Measurements from ENCODE around the gene ULK1. TPM values are rescaled to one million over a fixed set of nuclear protein-coding genes. Genes with fewer than 3 reads are reported as not detected.

Gene ULK1
- polyA plus RNA-seq, 1 donor from 2014 or later = 19.0 TPM

GRCh38 chr12:131848753-131849152 lies 45.7 kb upstream of the ULK1 start:
- Histone ChIP-seq H3K79me2 (replicated peaks; ENCODE audit: insufficient read depth, low read length) (no peaks in the 10 kb centered on the region), H3K27ac (ENCODE audit: low read length) (no peak overlapping the region), H4K20me1 (ENCODE audit: insufficient read depth) (no peaks in the 10 kb centered on the region), H3K9me2 (ENCODE audit: insufficient read depth, low read length) (no peaks in the 10 kb centered on the region), H3F3A (ENCODE audit: insufficient read depth, low read length, poor library complexity, severe bottlenecking) (no peaks in the 10 kb centered on the region), H3K9me3 (ENCODE audit: low read length) (no peaks in the 10 kb centered on the region), H3K9ac (ENCODE audit: low read length) (no peak overlapping the region), H3K36me3 (ENCODE audit: insufficient read depth, low read length) (no peaks in the 10 kb centered on the region), H2AFZ (ENCODE audit: low read depth, low read length) (no peak overlapping the region), H3K4me3 (ENCODE audit: low read length) (no peak overlapping the region), H3K4me2 (ENCODE audit: low read length) (no peak overlapping the region), H3K27me3 (ENCODE audit: insufficient read depth, low read depth, low read length) (no peaks in the 10 kb centered on the region)
- TF ChIP-seq CTCF (IDR thresholded peaks at IDR 0.05; ENCODE audit: poor library complexity, severe bottlenecking) (no peak), RAD21 (conservative IDR thresholded peaks at IDR 0.05) (no peak), TAF1 (IDR thresholded peaks at IDR 0.05; ENCODE audit: low read depth) (no peak), MXI1 (conservative IDR thresholded peaks at IDR 0.05; ENCODE audit: poor library complexity, severe bottlenecking) (no peak), POLR2AphosphoS5 (IDR thresholded peaks at IDR 0.05) (no peak), SMC3 (conservative IDR thresholded peaks at IDR 0.05; ENCODE audit: poor library complexity) (no peak), REST (IDR thresholded peaks at IDR 0.05; ENCODE audit: borderline replicate concordance) (no peak), EZH2 (IDR thresholded peaks at IDR 0.05; ENCODE audit: borderline replicate concordance, insufficient read depth, low read length, poor library complexity, severe bottlenecking) (no peak), EP300 (conservative IDR thresholded peaks at IDR 0.05; ENCODE audit: poor library complexity, severe bottlenecking) (no peak)

GRCh38 chr12:131849700-131850553 lies 44.5 kb upstream of the ULK1 start:
- Histone ChIP-seq H3K79me2 (replicated peaks; ENCODE audit: insufficient read depth, low read length) (no peaks in the 10 kb centered on the region), H3F3A (ENCODE audit: insufficient read depth, low read length, poor library complexity, severe bottlenecking) (no peaks in the 10 kb centered on the region), H3K4me3 (ENCODE audit: low read length) (no peak overlapping the region), H3K4me2 (ENCODE audit: low read length) (no peak overlapping the region), H3K27ac (ENCODE audit: low read length) (no peak overlapping the region), H4K20me1 (ENCODE audit: insufficient read depth) (no peaks in the 10 kb centered on the region), H3K9me3 (ENCODE audit: low read length) (no peaks in the 10 kb centered on the region), H3K36me3 (ENCODE audit: insufficient read depth, low read length) (no peaks in the 10 kb centered on the region), H2AFZ (ENCODE audit: low read depth, low read length) (no peak overlapping the region), H3K9me2 (ENCODE audit: insufficient read depth, low read length) (no peaks in the 10 kb centered on the region), H3K9ac (ENCODE audit: low read length) (no peak overlapping the region), H3K27me3 (ENCODE audit: insufficient read depth, low read depth, low read length) (no peaks in the 10 kb centered on the region)
- TF ChIP-seq SMC3 (conservative IDR thresholded peaks at IDR 0.05; ENCODE audit: poor library complexity) (no peak), RAD21 (conservative IDR thresholded peaks at IDR 0.05) (no peak), EP300 (conservative IDR thresholded peaks at IDR 0.05; ENCODE audit: poor library complexity, severe bottlenecking) (no peak), CTCF (IDR thresholded peaks at IDR 0.05; ENCODE audit: poor library complexity, severe bottlenecking) (no peak), MXI1 (conservative IDR thresholded peaks at IDR 0.05; ENCODE audit: poor library complexity, severe bottlenecking) (no peak), EZH2 (IDR thresholded peaks at IDR 0.05; ENCODE audit: borderline replicate concordance, insufficient read depth, low read length, poor library complexity, severe bottlenecking) (no peak), POLR2AphosphoS5 (IDR thresholded peaks at IDR 0.05) (no peak), REST (IDR thresholded peaks at IDR 0.05; ENCODE audit: borderline replicate concordance) (no peak), TAF1 (IDR thresholded peaks at IDR 0.05; ENCODE audit: low read depth) (no peak)
